ENCODE results near the gene BAZ1B.

DNA sequence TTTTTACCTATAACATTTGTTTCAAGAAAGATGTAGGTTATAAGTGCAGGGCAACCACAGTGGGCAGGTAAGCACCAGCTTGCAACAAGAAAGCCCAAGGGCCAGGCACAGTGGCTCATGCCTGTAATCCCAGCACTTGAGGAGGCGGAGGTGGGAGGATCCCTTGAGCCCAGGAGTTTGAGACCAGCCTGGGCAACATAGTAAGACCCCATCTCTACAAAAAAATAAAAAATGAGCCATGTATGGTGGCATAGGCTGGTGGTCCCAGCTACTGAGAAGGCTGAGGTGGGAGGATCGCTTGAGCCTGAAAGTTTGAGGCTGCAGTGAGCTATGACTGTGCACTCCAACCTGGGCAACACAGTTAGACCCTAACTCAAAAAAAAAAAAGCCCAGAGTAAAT is 22.6 kb upstream of the BAZ1B start:
- TF ChIP-seq SMAD4 (CRISPR knock-in tag; IDR thresholded peaks at IDR 0.05) (no peak), JUN (CRISPR knock-in tag; IDR thresholded peaks at IDR 0.05) (no peak), NFYB (CRISPR knock-in tag; conservative IDR thresholded peaks at IDR 0.05; ENCODE audit: low read depth) (no peak), EMX1 (CRISPR knock-in tag; IDR thresholded peaks at IDR 0.05) (no peak), TEAD1 (CRISPR knock-in tag; IDR thresholded peaks at IDR 0.05) (no peak), GABPB1 (CRISPR knock-in tag; IDR thresholded peaks at IDR 0.05) (no peak), SP1 (CRISPR knock-in tag; conservative IDR thresholded peaks at IDR 0.05) (no peak), NFE2L1 (CRISPR knock-in tag; IDR thresholded peaks at IDR 0.05) (no peak), PRRX2 (CRISPR knock-in tag; IDR thresholded peaks at IDR 0.05) (no peak)
- TF ChIP-seq, protein P1, sequence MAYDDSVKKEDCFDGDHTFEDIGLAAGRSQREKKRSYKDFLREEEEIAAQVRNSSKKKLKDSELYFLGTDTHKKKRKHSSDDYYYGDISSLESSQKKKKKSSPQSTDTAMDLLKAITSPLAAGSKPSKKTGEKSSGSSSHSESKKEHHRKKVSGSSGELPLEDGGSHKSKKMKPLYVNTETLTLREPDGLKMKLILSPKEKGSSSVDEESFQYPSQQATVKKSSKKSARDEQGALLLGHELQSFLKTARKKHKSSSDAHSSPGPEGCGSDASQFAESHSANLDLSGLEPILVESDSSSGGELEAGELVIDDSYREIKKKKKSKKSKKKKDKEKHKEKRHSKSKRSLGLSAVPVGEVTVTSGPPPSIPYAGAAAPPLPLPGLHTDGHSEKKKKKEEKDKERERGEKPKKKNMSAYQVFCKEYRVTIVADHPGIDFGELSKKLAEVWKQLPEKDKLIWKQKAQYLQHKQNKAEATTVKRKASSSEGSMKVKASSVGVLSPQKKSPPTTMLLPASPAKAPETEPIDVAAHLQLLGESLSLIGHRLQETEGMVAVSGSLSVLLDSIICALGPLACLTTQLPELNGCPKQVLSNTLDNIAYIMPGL (CRISPR knock-in tag; IDR thresholded peaks at IDR 0.05) = no peak
- TF ChIP-seq, protein P2, sequence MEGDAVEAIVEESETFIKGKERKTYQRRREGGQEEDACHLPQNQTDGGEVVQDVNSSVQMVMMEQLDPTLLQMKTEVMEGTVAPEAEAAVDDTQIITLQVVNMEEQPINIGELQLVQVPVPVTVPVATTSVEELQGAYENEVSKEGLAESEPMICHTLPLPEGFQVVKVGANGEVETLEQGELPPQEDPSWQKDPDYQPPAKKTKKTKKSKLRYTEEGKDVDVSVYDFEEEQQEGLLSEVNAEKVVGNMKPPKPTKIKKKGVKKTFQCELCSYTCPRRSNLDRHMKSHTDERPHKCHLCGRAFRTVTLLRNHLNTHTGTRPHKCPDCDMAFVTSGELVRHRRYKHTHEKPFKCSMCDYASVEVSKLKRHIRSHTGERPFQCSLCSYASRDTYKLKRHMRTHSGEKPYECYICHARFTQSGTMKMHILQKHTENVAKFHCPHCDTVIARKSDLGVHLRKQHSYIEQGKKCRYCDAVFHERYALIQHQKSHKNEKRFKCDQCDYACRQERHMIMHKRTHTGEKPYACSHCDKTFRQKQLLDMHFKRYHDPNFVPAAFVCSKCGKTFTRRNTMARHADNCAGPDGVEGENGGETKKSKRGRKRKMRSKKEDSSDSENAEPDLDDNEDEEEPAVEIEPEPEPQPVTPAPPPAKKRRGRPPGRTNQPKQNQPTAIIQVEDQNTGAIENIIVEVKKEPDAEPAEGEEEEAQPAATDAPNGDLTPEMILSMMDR (IDR thresholded peaks at IDR 0.05) = no peak
- TF ChIP-seq, protein P3, sequence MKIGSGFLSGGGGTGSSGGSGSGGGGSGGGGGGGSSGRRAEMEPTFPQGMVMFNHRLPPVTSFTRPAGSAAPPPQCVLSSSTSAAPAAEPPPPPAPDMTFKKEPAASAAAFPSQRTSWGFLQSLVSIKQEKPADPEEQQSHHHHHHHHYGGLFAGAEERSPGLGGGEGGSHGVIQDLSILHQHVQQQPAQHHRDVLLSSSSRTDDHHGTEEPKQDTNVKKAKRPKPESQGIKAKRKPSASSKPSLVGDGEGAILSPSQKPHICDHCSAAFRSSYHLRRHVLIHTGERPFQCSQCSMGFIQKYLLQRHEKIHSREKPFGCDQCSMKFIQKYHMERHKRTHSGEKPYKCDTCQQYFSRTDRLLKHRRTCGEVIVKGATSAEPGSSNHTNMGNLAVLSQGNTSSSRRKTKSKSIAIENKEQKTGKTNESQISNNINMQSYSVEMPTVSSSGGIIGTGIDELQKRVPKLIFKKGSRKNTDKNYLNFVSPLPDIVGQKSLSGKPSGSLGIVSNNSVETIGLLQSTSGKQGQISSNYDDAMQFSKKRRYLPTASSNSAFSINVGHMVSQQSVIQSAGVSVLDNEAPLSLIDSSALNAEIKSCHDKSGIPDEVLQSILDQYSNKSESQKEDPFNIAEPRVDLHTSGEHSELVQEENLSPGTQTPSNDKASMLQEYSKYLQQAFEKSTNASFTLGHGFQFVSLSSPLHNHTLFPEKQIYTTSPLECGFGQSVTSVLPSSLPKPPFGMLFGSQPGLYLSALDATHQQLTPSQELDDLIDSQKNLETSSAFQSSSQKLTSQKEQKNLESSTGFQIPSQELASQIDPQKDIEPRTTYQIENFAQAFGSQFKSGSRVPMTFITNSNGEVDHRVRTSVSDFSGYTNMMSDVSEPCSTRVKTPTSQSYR (CRISPR knock-in tag; IDR thresholded peaks at IDR 0.05) = no peak
- TF ChIP-seq, protein P4, sequence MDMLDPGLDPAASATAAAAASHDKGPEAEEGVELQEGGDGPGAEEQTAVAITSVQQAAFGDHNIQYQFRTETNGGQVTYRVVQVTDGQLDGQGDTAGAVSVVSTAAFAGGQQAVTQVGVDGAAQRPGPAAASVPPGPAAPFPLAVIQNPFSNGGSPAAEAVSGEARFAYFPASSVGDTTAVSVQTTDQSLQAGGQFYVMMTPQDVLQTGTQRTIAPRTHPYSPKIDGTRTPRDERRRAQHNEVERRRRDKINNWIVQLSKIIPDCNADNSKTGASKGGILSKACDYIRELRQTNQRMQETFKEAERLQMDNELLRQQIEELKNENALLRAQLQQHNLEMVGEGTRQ (CRISPR knock-in tag; IDR thresholded peaks at IDR 0.05) = no peak
- TF ChIP-seq, protein P5, sequence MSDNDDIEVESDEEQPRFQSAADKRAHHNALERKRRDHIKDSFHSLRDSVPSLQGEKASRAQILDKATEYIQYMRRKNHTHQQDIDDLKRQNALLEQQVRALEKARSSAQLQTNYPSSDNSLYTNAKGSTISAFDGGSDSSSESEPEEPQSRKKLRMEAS (CRISPR knock-in tag; IDR thresholded peaks at IDR 0.05) = no peak

All from WTC11 (cell line).